NCI-H446 (cell line): ENCODE results near the gene GRID1.
"Not testable (repeated sequence)": the region's sequence is repeated elsewhere in the genome, so short reads cannot be mapped to it uniquely, and the experiment has no call there.

Source experiments
- DNase-seq, 2 experiments: peaks; one replicate each; lab custom pipeline; 2025; lab: John Stamatoyannopoulos, UW

GRID1 gene

DNA sequence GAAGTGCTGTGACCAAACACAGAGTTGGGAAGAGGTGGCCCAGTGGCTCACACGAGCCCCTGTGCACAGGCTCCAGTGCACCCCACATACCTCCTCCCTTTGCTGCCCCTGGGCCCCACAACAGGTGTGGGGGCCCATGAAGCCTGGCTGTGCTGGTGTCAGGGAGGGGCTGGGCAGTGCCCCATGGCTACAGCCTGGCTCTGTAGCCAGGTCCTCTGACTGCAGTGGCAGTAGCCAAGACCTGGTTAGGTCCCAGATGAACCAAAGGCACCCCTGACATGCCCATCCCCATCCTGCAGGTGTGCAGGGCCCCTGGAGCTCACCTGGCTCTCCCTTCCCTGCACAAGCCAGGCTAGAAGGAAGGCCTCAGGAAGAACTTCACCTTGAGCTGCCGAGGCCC is 176.3 kb downstream of the GRID1 start:
- DNase-seq = no peak

DNA sequence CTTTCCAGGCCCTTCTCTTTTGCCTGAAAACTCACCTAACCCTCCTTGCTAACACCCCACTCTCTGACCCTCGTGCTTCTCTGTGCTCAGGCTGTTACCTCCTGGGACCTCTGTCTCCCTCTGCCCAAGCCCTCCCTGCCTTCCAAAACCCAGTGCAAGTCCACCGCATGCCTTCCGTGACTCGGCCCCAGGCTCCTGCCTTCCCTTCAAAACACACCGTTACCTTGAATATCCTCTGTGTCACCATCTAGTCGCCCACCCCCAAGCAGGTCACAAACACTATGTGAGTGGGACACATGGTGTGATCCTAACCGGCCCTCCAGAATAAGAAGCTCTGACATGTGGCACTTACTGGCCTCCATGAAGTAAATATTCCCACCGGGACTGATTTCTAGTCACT is 176.7 kb downstream of the GRID1 start:
- no peak for DNase-seq

DNA sequence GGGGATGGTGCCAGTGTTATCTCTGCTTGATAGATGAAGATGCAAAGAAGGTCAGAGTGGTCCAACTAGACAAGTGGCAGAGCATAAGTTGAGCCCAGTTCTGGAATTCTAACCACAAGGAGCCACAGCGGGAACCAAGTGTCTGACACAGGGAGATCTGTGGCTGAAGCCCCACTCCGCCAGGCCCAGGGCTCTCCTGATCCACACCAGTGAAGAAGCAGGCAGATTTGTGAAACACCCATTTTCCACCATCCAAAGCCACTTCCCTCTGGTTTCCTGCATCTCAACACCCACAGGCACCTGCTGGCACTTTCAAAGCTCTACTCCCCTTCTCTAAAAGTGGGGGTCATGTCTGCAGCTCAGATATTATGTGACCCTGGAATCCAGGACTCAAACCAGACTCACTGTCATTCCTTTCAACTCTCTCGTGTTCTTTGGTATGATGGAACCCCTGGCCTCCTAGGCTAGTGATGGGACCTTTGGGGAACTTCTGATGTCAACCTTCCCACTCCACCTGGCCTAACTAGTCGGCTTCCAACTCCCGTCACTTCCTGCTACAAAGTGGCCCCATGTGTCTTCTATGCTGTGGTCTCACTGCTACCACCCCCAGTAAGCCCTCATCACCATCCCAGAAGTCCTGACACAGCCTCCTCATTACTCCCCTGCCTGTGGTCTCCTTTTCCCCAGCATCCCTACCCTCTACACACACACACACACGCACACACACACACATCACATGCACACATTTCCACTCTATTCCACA is 177.6 kb downstream of the GRID1 start:
- DNase-seq = no peak

DNA sequence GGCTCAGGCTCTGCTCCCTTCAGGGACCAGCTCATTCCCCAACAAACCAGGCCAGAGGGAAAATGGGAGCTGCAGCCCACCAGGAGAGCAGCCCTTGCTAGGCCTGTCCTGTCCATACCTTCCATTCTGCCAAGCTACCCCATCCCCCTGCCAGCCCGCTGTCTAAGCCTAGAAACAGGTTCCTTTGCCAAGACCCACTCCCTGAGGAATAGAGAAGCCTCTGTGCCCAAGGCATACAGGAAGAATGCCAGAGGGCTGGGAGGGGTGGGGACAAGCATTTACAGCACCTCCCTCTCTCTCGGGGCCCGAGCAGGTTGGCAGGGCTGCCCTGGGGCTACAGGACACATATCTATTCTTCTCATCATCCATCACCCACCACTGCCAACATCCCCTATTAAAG is 178.3 kb downstream of the GRID1 start:
- DNase-seq = peak; percentile 59 to 88

DNA sequence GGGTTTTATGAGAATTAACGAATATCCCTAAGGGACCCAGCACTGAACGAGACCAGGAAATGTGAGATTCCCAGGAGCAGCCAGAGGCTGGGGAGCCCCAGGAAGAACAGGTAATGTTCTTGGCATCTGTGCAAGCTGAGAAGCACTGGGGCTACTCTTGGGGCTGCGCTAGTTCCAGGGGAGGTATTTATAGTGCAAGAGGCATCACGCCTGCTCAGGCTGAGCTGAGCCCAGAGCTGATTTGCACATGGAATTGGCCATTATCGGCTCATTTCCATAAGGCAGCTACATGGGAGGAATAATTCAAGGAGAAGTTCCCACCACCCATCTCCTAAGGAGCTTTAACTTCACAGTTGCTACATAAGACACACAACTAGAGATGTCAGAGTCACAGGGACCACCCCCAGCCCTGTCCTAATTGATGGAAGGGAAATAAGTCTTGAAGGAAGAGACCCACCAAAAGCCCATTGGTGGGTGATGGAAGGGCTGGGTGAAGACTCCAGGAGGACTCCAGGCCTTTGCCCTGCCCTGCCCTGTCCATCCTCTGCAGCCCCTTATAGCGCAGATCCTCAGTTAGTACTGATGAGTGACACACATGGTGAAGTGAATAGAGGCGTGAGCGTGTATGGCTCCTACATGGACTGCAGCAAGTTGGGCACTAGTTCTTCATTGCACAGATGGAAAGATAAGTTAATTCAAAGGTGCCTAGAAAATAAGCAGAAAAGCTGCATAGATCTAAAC is 178.9 kb downstream of the GRID1 start:
- DNase-seq = no peak

DNA sequence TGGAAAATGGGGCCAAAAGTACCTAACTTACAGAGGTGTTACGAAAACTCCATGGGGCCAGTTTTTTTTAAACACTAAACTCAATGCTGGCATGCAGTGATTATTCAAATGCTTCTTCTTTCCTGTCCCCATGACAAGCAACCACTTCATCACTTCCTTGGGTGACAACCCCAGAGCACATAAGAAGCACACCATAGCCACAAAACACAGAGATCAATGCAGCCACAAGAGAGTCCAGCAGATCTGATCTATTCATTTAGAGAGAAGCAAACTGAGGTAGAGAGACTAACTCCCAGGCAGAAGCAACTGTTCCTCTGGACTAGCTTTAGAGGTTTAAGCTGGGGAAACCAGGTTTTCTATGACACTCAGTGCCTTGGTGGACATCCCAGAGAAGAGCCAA is 180.0 kb downstream of the GRID1 start:
- no peak for DNase-seq

DNA sequence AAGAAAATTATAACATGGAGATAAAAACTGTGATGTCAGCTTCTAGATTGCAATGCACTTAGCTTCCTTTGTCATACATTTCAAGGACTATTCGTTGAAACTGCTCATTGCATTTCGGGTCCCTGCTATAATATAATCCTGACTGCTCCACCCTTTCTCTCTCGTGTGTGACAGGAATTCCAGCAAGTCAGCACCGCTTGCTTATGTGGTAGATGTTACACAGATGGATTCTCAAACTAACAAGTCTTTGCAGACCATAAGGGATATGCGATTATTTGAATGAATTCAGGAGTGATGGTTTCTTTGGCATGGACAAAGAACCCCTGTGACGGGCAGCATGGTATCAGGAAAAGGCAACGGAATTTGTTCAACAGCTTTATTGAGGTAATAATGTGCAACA is 184.0 kb downstream of the GRID1 start:
- DNase-seq = no peak

DNA sequence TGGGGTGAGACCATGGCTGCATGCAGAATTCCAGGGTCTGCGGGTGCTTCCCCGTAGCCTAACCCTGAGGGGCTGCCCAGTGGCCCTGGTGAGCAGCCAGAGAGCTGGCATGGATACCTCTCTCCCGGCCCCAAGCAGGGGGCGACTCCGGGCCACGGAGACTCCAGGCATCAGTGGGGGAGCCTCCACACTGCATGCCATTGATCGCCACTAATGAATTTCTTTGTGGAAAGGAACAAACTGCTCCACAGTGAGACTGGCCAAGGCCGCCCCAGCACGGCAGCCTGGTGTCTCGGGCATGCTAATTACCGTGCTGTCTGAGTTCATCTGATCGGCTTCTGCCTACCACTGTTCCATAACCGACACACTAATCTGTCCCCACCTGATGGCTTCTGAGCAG is 184.4 kb downstream of the GRID1 start:
- no peak for DNase-seq

DNA sequence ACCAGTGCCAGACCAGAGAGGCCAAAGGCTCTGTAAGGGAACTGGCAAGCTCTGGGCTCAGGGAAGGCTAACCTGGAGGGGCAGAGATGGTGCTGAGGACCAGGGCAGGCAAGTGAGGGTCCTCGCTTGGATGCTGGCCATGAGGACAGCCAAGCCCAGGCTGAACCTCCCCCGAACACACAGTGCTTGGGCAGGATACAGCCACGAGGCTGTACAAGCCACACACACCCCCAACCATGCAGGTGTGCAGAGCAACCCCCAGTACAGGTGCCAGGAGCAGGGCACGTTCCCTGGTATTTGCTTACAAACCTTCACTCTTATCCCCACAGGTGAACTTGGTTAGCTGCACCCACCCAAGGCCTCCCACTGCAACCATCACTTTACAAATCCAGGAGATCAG is 185.7 kb downstream of the GRID1 start:
- no peak for DNase-seq

DNA sequence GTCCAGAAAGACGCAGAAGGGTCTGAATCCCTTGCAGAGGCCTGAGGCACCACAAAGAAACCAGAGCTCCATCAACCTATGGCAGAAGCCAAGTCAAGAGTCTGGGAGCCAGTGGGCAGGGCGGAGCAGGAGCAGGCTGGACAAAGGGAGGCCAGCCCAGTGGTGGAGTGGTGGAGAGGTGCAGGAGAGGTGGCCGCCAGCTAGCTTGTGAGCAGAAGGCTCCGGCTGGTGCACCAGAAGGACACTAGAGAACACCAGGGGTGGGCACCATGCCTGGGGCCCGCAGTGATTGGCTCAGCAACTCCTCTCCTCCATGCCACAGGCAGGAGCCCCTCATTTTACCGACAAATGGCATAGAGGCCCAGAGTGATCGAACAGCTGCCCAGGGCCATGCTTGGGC is 186.6 kb downstream of the GRID1 start:
- no peak for DNase-seq

DNA sequence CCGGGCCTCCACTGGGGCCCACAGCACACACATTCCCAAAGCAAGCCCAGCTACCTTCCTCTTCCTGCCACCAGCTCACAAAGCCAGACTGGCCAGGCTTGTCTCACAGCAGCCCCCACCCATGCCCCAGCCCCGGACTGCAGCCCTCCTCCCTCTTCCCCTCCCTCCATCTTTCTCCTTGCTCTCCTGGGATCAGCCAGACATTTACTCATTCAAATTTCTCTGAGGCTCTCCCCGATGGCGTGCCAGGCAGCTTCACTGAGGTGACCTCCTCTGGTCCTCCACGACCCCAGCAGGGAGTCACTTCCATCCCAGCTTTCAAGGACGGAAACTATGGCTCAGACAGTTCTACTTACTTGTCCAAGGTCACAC is 187.5 kb downstream of the GRID1 start:
- DNase-seq = no peak

DNA sequence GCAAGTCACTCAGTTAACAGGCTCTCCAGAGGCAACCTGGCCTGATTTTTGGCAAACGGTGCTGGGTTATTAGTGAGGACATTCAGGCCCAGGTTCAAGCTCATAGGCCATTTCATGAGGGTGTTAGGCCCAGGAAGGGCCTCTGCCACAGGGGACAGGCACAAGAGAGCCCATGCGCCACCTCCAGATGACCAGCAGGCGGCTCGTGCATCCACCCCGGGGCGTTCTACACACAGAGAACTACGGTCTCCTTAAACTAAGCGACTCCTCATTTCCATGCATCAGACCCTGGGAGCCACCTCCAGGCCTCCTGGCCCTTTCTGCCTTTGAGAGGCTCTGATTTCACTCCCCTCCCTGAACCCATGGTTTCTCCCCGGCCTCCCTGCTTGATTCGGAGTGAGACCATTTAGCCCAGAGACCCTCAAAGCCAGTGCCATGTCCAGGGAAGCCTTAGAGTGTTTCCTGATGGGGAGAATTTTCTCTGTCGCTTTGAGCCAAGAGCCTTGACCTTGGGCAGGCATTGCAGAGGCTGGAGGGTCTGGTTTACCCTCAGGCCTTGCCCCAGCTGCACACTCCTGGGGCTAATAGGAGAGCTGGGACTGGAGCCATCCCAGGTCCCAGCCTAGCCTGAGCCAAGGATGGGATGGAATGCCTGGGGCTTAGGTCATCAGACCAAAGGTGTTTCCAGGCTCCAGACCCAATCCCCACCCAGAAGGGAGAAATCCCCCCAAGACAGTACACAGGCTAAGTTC is 188.0 kb downstream of the GRID1 start:
- no peak for DNase-seq

DNA sequence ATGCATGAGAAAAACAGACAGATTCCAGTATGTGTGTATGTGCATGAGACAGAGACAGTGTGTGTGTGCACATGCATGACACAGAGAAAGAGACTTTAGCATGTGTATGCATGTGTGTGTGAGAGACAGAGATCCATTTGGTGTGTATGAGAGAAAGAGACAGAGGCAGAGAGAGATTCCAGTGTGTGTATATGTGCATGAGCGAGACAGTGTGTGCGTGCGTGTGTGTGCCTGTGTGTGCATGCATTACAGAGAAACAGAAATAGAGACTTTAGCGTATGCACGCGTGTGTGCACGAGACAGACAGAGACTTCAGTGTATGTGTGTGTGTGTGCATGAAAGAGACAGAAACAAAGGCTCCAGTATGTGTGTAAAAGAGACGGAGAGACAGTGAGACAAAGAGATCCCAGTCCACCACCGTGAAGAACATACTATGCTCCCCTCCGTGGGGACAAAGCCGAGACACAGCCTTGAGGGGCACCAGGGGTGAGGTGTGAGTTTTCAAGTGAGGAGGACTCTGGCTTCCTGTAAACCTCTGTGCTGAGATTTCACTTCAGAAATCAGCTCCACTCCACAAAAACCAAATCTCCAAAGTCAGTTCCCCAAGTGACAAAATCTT is 188.9 kb downstream of the GRID1 start:
- no peak for DNase-seq

DNA sequence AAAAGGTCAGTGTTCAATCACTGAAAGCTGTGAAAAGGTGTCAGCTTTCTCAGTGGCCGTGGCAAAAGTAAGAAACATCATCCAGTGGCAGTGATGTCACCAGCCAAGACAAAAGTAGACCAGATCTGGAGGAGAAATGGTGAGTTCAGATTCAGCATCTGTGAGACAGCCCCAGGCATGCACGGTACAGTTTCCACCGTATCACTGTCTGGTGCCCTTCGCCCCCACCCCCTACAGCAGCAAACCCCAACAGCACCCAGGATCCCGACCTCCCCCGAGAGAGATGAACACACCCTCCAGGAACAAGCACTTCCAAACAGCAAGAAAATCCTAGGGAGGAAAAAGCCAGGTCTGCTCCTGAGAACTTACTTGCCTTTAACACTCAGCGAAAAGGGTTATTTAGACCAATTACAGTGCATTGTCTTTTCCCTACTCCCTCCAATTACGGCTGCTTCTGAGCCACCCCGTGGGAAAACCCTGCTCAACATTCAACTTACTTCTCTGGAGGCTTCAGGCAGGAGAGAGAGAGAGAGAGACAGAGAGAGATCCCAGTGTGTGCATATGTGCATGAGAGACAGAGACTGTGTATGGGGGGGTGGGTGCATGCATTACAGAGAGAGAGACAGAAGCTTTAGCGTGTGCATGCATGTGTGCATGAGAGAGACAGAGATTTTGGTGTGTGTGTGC is 189.6 kb downstream of the GRID1 start:
- no peak for DNase-seq

DNA sequence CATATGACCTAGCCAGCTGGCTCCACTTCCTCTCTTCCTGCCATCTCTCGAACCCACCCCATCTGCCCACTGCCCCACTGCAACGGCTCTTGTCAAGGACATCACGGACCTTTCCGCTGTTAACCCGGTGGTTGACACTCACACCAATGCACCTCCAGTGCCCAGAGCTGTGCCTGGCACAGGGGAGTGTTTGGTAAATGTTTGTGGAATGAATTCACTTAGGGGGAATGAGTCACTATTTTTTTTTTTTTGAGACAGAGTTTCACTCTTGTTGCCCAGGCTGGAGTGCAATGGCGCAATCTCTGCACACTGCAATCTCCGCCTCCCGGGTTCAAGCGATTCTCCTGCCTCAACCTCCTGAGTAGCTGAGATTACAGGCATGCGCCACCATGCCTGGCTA is 191.1 kb downstream of the GRID1 start:
- DNase-seq = not testable (repeated sequence)

DNA sequence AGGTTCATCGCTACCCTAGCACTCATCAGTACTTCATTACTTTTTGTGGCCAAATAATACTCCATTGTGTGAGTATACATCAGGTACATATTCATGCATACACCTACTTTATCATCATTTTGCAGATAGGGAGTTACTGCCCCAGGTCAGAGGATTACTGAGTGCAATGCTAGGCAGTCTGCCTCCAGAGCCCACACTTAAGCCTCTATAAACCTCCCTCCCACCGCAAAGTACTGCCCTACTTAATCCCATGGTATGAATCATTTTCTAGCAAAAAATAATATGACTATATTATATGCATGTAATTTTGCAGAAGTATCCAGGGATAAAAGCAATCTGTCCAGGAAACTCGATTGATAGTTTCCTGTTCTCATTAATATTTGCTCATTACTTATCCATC is 194.3 kb downstream of the GRID1 start:
- no peak for DNase-seq

DNA sequence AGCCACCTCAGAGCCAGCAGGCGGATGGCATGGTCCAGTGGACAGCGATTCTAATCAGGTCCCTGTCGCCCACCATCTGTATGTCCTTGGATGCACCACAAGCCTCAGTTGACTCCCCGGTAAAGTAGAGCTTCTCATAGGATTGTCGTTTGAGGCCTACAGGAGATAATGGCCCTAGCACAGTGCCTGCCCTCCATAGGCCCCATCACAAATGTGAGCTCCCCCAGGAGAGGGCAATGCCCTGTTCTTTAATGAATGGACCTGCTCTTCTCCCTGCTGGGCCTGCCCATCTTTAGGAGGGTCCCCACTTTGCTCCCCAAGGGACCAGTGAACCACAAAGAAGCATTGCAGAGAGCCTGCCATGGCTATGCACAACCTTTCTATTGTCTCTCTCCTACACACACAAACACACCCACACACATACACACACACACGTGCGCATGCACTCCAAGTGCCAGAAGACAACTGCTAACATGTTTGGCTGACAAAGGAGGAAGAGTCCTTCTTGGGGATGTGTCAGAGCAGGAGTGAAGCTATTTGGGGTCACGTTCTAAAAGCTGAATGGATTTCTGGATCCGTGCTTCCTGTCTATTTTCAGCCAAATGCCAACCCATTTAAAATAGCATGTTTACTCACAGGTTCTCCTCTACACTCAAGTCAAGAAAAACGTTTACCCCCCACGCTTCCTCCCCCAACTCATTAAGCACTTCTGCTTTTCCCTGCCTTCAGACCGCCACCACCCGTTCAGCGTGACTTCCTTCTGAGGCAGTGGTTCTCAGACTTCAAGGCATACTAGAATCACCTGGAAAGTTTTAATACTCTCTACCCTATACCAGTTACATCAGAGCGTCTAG is 196.1 kb downstream of the GRID1 start:
- no peak for DNase-seq

DNA sequence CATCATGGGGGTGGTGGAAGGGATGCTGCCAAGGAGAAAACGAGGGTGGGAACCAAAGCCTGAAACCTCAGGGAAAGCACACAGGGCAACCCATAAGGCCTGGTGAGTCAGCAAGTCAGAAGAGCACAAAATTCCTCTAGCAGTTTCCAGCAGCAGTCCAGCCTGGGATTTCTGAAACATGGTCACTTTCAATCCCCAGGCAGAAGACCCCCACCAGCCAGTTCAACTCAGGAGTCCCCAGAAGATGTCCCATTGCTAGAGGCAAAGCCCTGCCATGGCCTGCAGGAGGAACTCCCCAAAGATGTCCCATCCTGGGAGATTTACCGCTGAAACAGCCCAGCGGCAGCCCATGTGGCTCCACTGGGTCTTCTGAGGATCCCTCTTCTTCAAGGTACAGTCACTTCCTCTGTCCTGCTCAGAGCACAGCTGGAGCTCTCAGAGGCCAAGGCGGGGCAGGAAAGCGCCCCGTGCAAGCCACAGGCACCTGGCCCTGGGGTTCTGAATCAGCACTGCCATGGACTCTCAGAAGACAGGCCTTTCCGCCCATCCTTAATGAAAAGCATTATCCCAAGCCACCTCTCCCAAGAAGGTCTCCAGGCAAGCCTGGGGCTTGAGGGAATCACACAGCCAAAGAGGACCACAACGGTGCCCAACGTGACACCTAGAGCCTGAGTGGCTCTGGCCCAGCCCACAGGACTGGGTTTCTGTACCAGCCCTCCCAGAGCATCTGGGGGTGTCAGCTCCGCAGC is 196.9 kb downstream of the GRID1 start:
- DNase-seq = no peak

DNA sequence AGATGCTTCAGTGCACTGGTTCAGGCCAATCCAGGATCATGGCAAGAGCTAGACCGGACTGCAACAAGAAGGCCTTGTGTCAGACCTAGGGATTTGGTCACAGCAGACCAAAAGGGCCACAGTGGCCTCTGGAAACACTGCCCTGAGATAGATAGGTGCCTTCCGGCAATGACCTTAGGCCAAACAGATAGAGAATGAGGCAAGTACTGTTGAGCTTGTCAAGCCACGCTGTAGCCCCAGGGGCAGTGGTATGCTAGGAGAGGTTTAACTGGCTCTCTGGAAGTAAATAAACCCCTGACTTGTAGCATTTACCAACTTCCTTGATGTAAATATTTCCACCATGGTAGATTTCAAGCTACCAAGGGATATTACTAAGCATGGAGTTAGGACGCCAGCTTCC is 197.5 kb downstream of the GRID1 start:
- no peak for DNase-seq

DNA sequence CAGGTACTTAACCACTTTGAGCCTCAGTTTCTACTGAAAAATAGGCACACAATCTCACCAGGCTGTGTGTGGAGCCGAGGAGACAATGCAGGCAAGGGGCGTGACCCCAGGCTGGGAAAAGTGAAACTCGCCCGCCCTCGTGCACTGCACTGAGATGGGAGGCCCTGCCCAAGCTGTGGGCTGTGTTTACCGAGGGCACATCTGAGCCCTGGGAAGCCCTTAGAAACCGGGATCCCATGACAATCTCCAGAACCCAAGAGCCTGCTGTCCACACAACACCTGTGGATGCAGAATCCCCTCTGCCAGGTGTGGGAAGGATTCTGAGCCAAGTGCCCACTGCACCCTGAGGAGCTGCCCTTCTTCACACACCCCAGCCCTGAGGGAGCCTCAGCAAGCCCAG is 198.3 kb downstream of the GRID1 start:
- DNase-seq = no peak
